ENCODE data around the gene KANSL1.

DNA sequence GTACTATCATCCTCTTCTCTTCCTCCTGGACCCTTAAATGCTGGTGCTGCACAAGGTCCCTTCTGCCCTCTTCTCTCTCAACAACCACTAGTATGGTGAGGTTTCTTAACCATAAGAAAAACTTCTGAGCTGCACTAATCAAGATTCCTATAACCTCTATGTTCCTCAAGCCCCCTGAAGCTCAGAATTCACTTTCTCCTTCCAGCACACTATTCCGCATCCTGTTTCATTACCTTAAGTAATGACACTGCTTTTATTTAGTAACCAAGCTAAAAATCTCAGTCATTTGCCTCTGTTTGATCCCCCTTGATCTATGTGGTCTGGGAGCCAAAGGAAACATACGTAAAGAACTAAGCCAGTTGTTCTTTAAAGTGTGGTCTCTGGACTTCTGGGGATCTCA, 20.1 kb downstream of the KANSL1 start:
- TF ChIP-seq, protein P1, sequence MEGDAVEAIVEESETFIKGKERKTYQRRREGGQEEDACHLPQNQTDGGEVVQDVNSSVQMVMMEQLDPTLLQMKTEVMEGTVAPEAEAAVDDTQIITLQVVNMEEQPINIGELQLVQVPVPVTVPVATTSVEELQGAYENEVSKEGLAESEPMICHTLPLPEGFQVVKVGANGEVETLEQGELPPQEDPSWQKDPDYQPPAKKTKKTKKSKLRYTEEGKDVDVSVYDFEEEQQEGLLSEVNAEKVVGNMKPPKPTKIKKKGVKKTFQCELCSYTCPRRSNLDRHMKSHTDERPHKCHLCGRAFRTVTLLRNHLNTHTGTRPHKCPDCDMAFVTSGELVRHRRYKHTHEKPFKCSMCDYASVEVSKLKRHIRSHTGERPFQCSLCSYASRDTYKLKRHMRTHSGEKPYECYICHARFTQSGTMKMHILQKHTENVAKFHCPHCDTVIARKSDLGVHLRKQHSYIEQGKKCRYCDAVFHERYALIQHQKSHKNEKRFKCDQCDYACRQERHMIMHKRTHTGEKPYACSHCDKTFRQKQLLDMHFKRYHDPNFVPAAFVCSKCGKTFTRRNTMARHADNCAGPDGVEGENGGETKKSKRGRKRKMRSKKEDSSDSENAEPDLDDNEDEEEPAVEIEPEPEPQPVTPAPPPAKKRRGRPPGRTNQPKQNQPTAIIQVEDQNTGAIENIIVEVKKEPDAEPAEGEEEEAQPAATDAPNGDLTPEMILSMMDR (IDR thresholded peaks at IDR 0.05; ENCODE audit: low read length) = no peak
- TF ChIP-seq EZH2 (optimal IDR thresholded peaks at IDR 0.05; ENCODE audit: low read depth, low read length) (no peak), EZH2phosphoT487 (IDR thresholded peaks at IDR 0.05; ENCODE audit: low read length) (no peak)
